A673 (cell line): ENCODE measurements around the gene HSPG2. TPM values are rescaled to one million over a fixed set of nuclear protein-coding genes. Genes with fewer than 3 reads are reported as not detected.

Experiments used
- BruUV-seq: library from RNA; stranded (reverse); fragments of 400-500 nt; replicated peaks from 2 replicates; lab custom pipeline; 2021; lab: Mats Ljungman, UMichigan
- CTCF ChIA-PET: fragments of 300-600 bp; sonication (Branson Sonifier 250); formaldehyde crosslinking; loops from one replicate; lab custom pipeline; 2022; ENCODE audit warnings: antibody characterized with exemption; lab: Charles Lee
- POLR2A ChIA-PET: fragments of 300-600 bp; sonication (Branson Sonifier 250); formaldehyde crosslinking; loops from one replicate; lab custom pipeline; 2022; ENCODE audit warnings: antibody characterized with exemption; ENCODE audit not compliant: low non-redundant PET; lab: Charles Lee
- DNase-seq: peaks from one replicate; pipeline ENCODE4 v3.0.0-alpha.2; 2015; ENCODE audit warnings: low spot score
- H3K27ac ChIP-seq: fragments of 200-600 bp; sonication (generic); 2 replicates; pipeline ENCODE4 v1.5.1; 2016; ENCODE audit warnings: mixed run types, low read depth, mild to moderate bottlenecking, mixed read lengths, antibody characterized with exemption, low read length; ENCODE audit not compliant: poor library complexity, severe bottlenecking
- H3K27me3 ChIP-seq: fragments of 200-600 bp; sonication (generic); replicated peaks from 2 replicates; pipeline ENCODE4 v1.6.1; 2017; ENCODE audit warnings: mixed run types, low read depth, mild to moderate bottlenecking, mixed read lengths, antibody characterized with exemption, low read length; ENCODE audit not compliant: insufficient read depth, poor library complexity
- H3K36me3 ChIP-seq: fragments of 200-600 bp; sonication (generic); 2 replicates; pipeline ENCODE4 v1.6.1; 2016; ENCODE audit warnings: mixed run types, mild to moderate bottlenecking, mixed read lengths, antibody characterized with exemption, low read length; ENCODE audit not compliant: insufficient read depth, poor library complexity, severe bottlenecking
- H3K4me1 ChIP-seq: fragments of 200-600 bp; sonication (generic); 2 replicates; pipeline ENCODE4 v1.6.1; 2017; ENCODE audit warnings: mixed run types, mild to moderate bottlenecking, mixed read lengths, antibody characterized with exemption, low read length; ENCODE audit not compliant: insufficient read depth, poor library complexity, severe bottlenecking
- H3K4me3 ChIP-seq: fragments of 200-600 bp; sonication (generic); 2 replicates; pipeline ENCODE4 v1.5.1; 2016; ENCODE audit warnings: low read depth, mixed run types, mild to moderate bottlenecking, mixed read lengths, low read length; ENCODE audit not compliant: poor library complexity, severe bottlenecking
- H3K9me3 ChIP-seq: fragments of 200-600 bp; sonication (generic); 2 replicates; pipeline ENCODE4 v1.6.1; 2016; ENCODE audit warnings: mixed run types, low read depth, mild to moderate bottlenecking, mixed read lengths, antibody characterized with exemption, low read length; ENCODE audit not compliant: poor library complexity, severe bottlenecking
- EZH2 ChIP-seq: fragments of 200-600 bp; sonication (generic); IDR thresholded peaks from 2 replicates; pipeline ENCODE4 v1.6.1; 2017; ENCODE audit warnings: borderline replicate concordance, low read depth, mild to moderate bottlenecking, mixed read lengths, antibody characterized with exemption, low read length; ENCODE audit not compliant: poor library complexity, severe bottlenecking
- intact Hi-C: fragments of 100-400 bp; cut with micrococcal nuclease; formaldehyde crosslinking; loops from one replicate; pipeline ENCODE4 v1.10.0; 2022; ENCODE audit not compliant: unreplicated experiment
- total RNA-seq: library from RNA; stranded (reverse); gene quantifications from 2 replicates; pipeline ENCODE4 v1.2.3, GENCODE V29; 2021
- TF ChIP-seq, protein P1 (sequence below): fragments of 300-800, 200-600 bp; sonication (generic); conservative IDR thresholded peaks from 2 replicates; pipeline ENCODE4 v1.5.1; 2017; ENCODE audit warnings: low read depth, mild to moderate bottlenecking, antibody characterized with exemption, low read length, moderate library complexity, mixed read lengths

Gene HSPG2
- total RNA-seq, 1 experiment from 2014 or later = 10.4 TPM

DNA sequence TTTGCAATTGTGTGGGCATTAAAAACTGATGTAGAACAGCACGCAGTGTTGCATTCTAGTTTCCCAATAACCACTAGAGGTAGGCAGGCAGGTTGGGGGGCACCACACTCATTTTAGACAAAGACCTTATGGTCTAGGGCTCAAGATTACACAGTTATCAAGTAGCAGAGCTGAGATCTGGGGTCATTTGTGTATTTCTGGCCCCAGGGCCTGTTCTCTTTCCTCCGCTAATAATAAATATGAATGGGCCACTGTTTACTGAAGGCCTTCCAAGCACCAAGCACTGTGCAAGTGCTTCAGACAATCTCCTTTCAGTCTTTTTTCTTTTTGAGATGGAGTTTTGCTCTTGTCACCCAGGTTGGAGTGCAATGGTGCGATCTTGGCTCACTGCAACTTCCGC lies 101.1 kb downstream of the HSPG2 start:
- CTCF ChIA-PET = no interaction called here
- no peak for DNase-seq
- no peaks in the 10 kb centered on the region for H3K4me1 ChIP-seq
- H3K9me3 ChIP-seq = no peaks in the 10 kb centered on the region
- no TSS peak for BruUV-seq
- no peak overlapping the region for H3K27ac ChIP-seq
- intact Hi-C loops = no loop called here
- H3K4me3 ChIP-seq = no peak overlapping the region
- TF ChIP-seq EZH2 = no peak
- TF ChIP-seq, protein P1, sequence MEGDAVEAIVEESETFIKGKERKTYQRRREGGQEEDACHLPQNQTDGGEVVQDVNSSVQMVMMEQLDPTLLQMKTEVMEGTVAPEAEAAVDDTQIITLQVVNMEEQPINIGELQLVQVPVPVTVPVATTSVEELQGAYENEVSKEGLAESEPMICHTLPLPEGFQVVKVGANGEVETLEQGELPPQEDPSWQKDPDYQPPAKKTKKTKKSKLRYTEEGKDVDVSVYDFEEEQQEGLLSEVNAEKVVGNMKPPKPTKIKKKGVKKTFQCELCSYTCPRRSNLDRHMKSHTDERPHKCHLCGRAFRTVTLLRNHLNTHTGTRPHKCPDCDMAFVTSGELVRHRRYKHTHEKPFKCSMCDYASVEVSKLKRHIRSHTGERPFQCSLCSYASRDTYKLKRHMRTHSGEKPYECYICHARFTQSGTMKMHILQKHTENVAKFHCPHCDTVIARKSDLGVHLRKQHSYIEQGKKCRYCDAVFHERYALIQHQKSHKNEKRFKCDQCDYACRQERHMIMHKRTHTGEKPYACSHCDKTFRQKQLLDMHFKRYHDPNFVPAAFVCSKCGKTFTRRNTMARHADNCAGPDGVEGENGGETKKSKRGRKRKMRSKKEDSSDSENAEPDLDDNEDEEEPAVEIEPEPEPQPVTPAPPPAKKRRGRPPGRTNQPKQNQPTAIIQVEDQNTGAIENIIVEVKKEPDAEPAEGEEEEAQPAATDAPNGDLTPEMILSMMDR = no peak
- H3K27me3 ChIP-seq = no peaks in the 10 kb centered on the region
- POLR2A ChIA-PET = no interaction called here
- no peaks in the 10 kb centered on the region for H3K36me3 ChIP-seq

DNA sequence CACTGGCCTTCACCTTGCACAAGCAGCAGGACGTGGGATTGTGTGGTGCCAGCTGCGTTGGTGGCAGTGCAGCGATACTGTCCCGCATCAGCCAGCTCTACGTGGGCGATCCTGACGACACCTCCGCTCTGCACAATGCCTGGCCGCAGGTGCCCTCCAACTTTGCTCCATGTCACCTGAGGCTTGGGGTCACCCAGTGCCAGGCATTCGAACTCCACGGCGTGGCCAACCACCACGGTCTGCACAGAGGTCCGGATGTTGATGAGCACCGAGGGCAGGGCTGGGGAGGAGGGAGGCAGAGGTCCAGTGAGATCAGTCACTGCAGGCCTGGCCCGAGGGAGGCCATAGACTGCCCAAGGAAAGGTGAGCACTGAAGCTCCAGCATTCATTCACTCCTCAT lies 102.4 kb downstream of the HSPG2 start:
- Histone ChIP-seq H3K4me1 (no peaks in the 10 kb centered on the region), H3K4me3 (no peak overlapping the region), H3K27ac (no peak overlapping the region), H3K36me3 (no peaks in the 10 kb centered on the region), H3K9me3 (no peaks in the 10 kb centered on the region), H3K27me3 (no peaks in the 10 kb centered on the region)
- no TSS peak for BruUV-seq
- CTCF ChIA-PET = no interaction called here
- intact Hi-C loops = no loop called here
- DNase-seq = no peak
- POLR2A ChIA-PET = no interaction called here
- TF ChIP-seq EZH2 = no peak
- TF ChIP-seq, protein P1 = no peak

DNA sequence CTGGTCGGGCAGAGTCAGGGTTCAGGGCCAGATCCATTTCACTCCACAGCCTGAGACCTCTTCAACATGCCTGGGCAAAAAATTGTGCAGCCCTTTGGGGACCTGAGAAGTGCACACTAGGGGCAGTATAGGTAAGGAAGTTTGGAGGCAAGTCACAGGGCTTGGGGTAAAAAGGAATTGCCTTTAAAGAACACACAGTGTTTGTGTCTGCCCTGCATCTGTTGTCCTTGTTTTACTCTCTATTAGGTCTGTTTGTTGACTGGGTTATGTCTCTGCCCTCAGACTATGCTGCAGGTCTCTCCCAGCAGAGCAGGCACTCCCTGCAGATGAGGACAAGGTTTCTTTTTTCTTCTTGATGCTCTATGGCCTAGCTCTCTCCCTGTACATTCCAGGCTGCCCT lies 103.0 kb downstream of the HSPG2 start:
- Histone ChIP-seq H3K9me3 (no peaks in the 10 kb centered on the region), H3K4me1 (no peaks in the 10 kb centered on the region), H3K27me3 (no peaks in the 10 kb centered on the region), H3K36me3 (no peaks in the 10 kb centered on the region), H3K27ac (no peak overlapping the region), H3K4me3 (no peak overlapping the region)
- no TSS peak for BruUV-seq
- no peak for DNase-seq
- ChIA-PET CTCF (no interaction called here), POLR2A (no interaction called here)
- TF ChIP-seq, protein P1 = no peak
- TF ChIP-seq EZH2 = no peak
- intact Hi-C loops = no loop called here
